ENCODE results near the gene C16orf96. TPM values are rescaled to one million over a fixed set of nuclear protein-coding genes. Genes with fewer than 3 reads are reported as not detected.

The C16orf96 gene
- total RNA-seq, 1 experiment from 2014 or later, result 0.15 TPM

GRCh38 chr16:4533490-4533889 is 22.6 kb upstream of the C16orf96 start:
- DNase-seq, result no peak
- Histone ChIP-seq H3K79me2 (ENCODE audit: low read depth) (no peaks in the 10 kb centered on the region), H3K4me2 (no peak overlapping the region), H3K27ac (no peak overlapping the region), H3K4me1 (replicated peaks; ENCODE audit: insufficient read depth) (no peaks in the 10 kb centered on the region), H2AFZ (no peak overlapping the region), H3K9me2 (ENCODE audit: insufficient read depth) (no peaks in the 10 kb centered on the region), H4K20me1 (ENCODE audit: insufficient read depth) (no peaks in the 10 kb centered on the region), H3K27me3 (ENCODE audit: insufficient read depth, low read depth) (no peaks in the 10 kb centered on the region), H3K4me3 (no peak overlapping the region), H3K36me3 (ENCODE audit: low read depth) (no peaks in the 10 kb centered on the region), H3F3A (ENCODE audit: insufficient read depth, low read depth) (peaks cover 9% of the 10 kb centered on the region; the same call in 1 of the 2 replicates), H3K9me3 (ENCODE audit: insufficient read depth, low read depth) (no peaks in the 10 kb centered on the region)
- ChIA-PET POLR2A (ENCODE audit: unreplicated experiment) (interaction anchor here (1.0 kb wide), 1 partner anchor 17 kb away, joined by 4 read pairs; no protein-coding TSS in a partner anchor), CTCF (no interaction called here)
- TF ChIP-seq EZH2 (IDR thresholded peaks at IDR 0.05; ENCODE audit: low read depth), result no peak
- TF ChIP-seq, protein P1, sequence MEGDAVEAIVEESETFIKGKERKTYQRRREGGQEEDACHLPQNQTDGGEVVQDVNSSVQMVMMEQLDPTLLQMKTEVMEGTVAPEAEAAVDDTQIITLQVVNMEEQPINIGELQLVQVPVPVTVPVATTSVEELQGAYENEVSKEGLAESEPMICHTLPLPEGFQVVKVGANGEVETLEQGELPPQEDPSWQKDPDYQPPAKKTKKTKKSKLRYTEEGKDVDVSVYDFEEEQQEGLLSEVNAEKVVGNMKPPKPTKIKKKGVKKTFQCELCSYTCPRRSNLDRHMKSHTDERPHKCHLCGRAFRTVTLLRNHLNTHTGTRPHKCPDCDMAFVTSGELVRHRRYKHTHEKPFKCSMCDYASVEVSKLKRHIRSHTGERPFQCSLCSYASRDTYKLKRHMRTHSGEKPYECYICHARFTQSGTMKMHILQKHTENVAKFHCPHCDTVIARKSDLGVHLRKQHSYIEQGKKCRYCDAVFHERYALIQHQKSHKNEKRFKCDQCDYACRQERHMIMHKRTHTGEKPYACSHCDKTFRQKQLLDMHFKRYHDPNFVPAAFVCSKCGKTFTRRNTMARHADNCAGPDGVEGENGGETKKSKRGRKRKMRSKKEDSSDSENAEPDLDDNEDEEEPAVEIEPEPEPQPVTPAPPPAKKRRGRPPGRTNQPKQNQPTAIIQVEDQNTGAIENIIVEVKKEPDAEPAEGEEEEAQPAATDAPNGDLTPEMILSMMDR (conservative IDR thresholded peaks at IDR 0.05), result no peak
- intact Hi-C loops (cut with micrococcal nuclease; ENCODE audit: unreplicated experiment), result no loop called here
- no TSS peak for BruUV-seq (replicated peaks)

- BruUV-seq (replicated peaks), result no TSS peak
- Histone ChIP-seq H4K20me1 (ENCODE audit: insufficient read depth) (no peaks in the 10 kb centered on the region), H3K4me2 (no peak overlapping the region), H3K27me3 (ENCODE audit: insufficient read depth, low read depth) (no peaks in the 10 kb centered on the region), H3K27ac (no peak overlapping the region), H3K79me2 (ENCODE audit: low read depth) (no peaks in the 10 kb centered on the region), H2AFZ (no peak overlapping the region), H3F3A (ENCODE audit: insufficient read depth, low read depth) (peaks cover 12% of the 10 kb centered on the region), H3K9me3 (ENCODE audit: insufficient read depth, low read depth) (peaks cover 4% of the 10 kb centered on the region), H3K4me3 (no peak overlapping the region), H3K4me1 (replicated peaks; ENCODE audit: insufficient read depth) (no peaks in the 10 kb centered on the region), H3K36me3 (ENCODE audit: low read depth) (no peaks in the 10 kb centered on the region), H3K9me2 (ENCODE audit: insufficient read depth) (no peaks in the 10 kb centered on the region)
- TF ChIP-seq, protein P1 (conservative IDR thresholded peaks at IDR 0.05), result no peak
- TF ChIP-seq EZH2 (IDR thresholded peaks at IDR 0.05; ENCODE audit: low read depth), result no peak
- ChIA-PET CTCF (no interaction called here), POLR2A (ENCODE audit: unreplicated experiment) (interaction anchor here (0.7 kb wide), 1 partner anchor 79 kb away, joined by 19 read pairs; no protein-coding TSS in a partner anchor)
- intact Hi-C loops (cut with micrococcal nuclease; ENCODE audit: unreplicated experiment), result no loop called here
- no peak for DNase-seq
Measured at GRCh38 chr16:4534151-4534790, 21.9 kb upstream of the C16orf96 start.

GRCh38 chr16:4535627-4536108 is 20.5 kb upstream of the C16orf96 start:
- no peak overlapping the region for H2AFZ ChIP-seq
- H3K27ac ChIP-seq, result no peak overlapping the region
- H3K36me3 ChIP-seq (ENCODE audit: low read depth), result no peaks in the 10 kb centered on the region
- POLR2A ChIA-PET (ENCODE audit: unreplicated experiment), result no interaction called here
- BruUV-seq (replicated peaks), result no TSS peak
- no peak overlapping the region for H3K4me2 ChIP-seq
- no peaks in the 10 kb centered on the region for H3K27me3 ChIP-seq (ENCODE audit: insufficient read depth, low read depth)
- CTCF ChIA-PET, result no interaction called here
- H4K20me1 ChIP-seq (ENCODE audit: insufficient read depth), result no peaks in the 10 kb centered on the region
- H3K4me3 ChIP-seq, result no peak overlapping the region
- H3K79me2 ChIP-seq (ENCODE audit: low read depth), result no peaks in the 10 kb centered on the region
- no peak for DNase-seq
- peaks cover 13% of the 10 kb centered on the region for H3K9me3 ChIP-seq (ENCODE audit: insufficient read depth, low read depth)
- no peak for TF ChIP-seq EZH2 (IDR thresholded peaks at IDR 0.05; ENCODE audit: low read depth)
- TF ChIP-seq, protein P1 (conservative IDR thresholded peaks at IDR 0.05), result no peak
- H3F3A ChIP-seq (ENCODE audit: insufficient read depth, low read depth), result peaks cover 13% of the 10 kb centered on the region
- intact Hi-C loops (cut with micrococcal nuclease; ENCODE audit: unreplicated experiment), result no loop called here
- no peaks in the 10 kb centered on the region for H3K9me2 ChIP-seq (ENCODE audit: insufficient read depth)
- H3K4me1 ChIP-seq (replicated peaks; ENCODE audit: insufficient read depth), result no peaks in the 10 kb centered on the region
